SH-SY5Y (cell line): Measurements from ENCODE around the gene HP1BP3.

Source experiments
- GATA2 ChIP-seq: IDR thresholded peaks from 2 replicates; pipeline ENCODE4 v1.6.1; 2011; ENCODE audit warnings: mild to moderate bottlenecking, low read depth, low read length
- GATA3 ChIP-seq: IDR thresholded peaks from 2 replicates; pipeline ENCODE4 v1.6.1; 2011; ENCODE audit warnings: low read depth, mild to moderate bottlenecking, low read length, moderate library complexity

DNA sequence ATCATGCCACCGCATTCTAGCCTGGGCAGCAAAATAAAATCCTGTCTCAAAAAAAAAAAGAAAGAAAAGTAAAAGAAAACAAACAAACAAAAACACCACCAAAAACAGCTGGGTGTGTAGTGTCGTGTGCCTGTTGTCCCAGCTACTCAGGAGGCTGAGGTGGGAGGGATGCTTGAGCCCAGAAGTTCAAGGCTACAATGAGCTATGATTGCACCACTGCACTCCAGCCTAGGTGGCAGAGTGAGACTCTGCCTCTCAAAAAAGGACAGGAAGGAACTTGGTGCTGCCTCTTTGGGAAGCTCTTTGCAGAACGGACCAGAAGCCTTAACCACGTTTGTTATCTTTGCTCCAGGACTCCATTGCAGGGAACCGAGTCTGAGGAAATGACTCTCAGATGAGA lies 80.3 kb downstream of the HP1BP3 start:
- TF ChIP-seq GATA2 (no peak), GATA3 (no peak)
